Ectodermal cell (in vitro differentiated cells): ENCODE measurements around the gene ANKRA2.

Experiments
- H3K27ac ChIP-seq: 2 replicates; pipeline ENCODE4 v1.7.0; 2013; ENCODE audit warnings: mild to moderate bottlenecking, low read depth, low read length; ENCODE audit not compliant: insufficient read depth, poor library complexity, severe bottlenecking
- H3K27me3 ChIP-seq: 2 replicates; pipeline ENCODE4 v1.7.0; 2013; ENCODE audit warnings: mild to moderate bottlenecking, low read length; ENCODE audit not compliant: insufficient read depth, control insufficient read depth, poor library complexity, severe bottlenecking
- H3K36me3 ChIP-seq: one replicate; pipeline ENCODE4 v1.7.0; 2013; ENCODE audit warnings: low read length; ENCODE audit not compliant: control insufficient read depth, insufficient read depth
- H3K4me1 ChIP-seq: one replicate; pipeline ENCODE4 v1.7.0; 2013; ENCODE audit warnings: low read length; ENCODE audit not compliant: control insufficient read depth, insufficient read depth
- H3K4me3 ChIP-seq: 2 replicates; pipeline ENCODE4 v1.7.0; 2013; ENCODE audit warnings: low read depth, low read length, control low read depth; ENCODE audit not compliant: insufficient read depth
- H3K9me3 ChIP-seq: 2 replicates; pipeline ENCODE4 v1.7.0; 2013; ENCODE audit warnings: mild to moderate bottlenecking, low read length, moderate library complexity; ENCODE audit not compliant: control insufficient read depth
- WGBS, 2 experiments: methylation state at CpG; one replicate each; pipeline ENCODE4 v1.1.7; 2013; ENCODE audit warnings: missing lambda C conversion rate in 2 of 2; 5-methylcytosine and 5-hydroxymethylcytosine counted together

Gene ANKRA2

DNA sequence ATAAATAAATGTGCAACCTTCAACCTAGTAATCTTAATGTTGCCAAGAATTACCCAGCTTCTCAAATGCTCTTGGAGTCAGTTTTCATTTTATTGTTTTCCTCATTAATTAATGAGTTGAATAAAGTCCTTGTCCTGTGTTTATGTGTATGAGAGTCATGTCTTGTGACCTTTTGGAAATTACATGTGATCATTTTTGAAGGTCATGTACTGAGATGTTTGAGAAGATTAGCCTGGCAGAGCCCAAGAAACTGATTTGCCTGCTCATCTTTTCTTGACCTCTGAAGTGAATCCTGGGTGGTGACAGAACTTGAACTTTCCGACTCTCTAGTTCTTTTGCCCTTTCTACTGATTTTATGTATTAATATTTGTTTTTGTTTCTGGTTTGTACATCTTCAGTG lies 15.4 kb downstream of the ANKRA2 start:
- H3K4me1 ChIP-seq: no peaks in the 10 kb centered on the region
- no peaks in the 10 kb centered on the region for H3K9me3 ChIP-seq
- no peak overlapping the region for H3K4me3 ChIP-seq
- H3K27ac ChIP-seq: no peak overlapping the region
- no peaks in the 10 kb centered on the region for H3K27me3 ChIP-seq
- H3K36me3 ChIP-seq: peaks cover 12% of the 10 kb centered on the region
- 82 to 100% methylated on average over 1 of the region's 1 CpG for WGBS, 2 experiments

DNA sequence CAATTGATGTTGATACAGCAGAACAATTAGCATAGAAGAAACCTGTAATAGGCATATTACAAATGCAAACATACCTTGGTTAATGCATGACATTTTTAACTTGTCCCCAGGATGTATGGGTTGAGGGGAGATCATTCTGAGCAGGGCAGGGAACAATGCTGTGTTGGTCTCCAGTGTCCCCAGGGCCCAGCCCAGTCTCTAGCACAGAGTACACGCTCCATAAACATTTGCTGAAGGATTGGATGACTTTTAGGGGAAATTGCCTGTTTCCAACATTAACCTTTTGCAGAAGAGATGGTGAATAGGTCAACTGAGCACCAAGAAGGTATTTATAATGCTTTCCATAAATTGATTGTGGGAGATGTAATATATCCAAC lies 20.0 kb downstream of the ANKRA2 start:
- Histone ChIP-seq H3K27ac (no peak overlapping the region), H3K4me1 (no peaks in the 10 kb centered on the region), H3K36me3 (no peaks in the 10 kb centered on the region), H3K4me3 (no peak overlapping the region), H3K27me3 (no peaks in the 10 kb centered on the region), H3K9me3 (no peaks in the 10 kb centered on the region)
- WGBS, 2 experiments: 93 to 95% methylated on average over 1 of the region's 1 CpG

DNA sequence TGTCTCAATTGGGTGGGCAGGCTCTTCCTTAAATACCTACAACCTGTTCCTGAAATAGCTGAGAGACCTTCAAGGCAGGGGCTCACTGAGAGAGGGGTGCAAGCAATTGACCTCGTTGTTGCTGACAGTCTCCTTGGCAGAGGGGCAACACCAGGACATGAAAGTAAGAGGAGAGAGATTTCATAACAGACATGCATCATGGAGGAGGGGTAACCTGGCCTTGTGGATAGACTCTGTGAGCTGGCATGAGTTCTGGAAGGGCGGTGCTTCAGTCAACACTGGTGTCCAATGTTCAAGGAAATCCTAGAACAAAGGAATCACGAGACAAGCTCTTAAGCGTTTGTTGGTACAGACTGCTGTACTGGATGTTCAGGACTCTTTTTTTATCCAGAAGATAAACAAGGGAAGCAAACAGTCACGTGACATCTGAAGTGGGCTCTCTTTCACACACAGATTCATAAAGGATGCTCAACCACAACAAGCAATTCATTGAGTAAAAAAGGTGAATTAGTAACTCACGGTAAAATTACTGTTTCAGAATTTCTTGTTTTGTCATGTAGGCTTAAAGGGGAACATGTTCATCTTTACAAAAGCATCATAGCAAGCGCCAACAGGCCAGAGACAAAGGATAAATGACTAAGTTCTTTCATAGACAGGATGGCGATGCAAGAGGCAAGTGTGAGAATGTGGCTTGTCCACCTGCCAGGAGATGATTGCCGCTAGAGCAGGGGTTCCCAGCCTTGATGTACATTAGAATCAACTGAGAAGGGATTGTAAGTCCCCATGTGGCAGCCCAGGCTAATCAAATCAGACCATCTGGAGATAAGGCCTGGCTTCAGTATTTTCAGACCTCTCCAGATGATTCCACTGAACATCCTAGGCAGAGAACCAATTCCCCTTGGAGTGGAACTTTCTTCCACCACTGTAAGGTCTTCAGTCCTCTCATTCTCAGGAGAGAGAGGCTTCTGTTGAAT lies 20.7 kb downstream of the ANKRA2 start:
- H3K4me3 ChIP-seq: no peak overlapping the region
- H3K36me3 ChIP-seq: no peaks in the 10 kb centered on the region
- no peaks in the 10 kb centered on the region for H3K4me1 ChIP-seq
- H3K27me3 ChIP-seq: no peaks in the 10 kb centered on the region
- 93 to 94% methylated on average over 9 of the region's 9 CpGs for WGBS, 2 experiments
- no peak overlapping the region for H3K27ac ChIP-seq
- no peaks in the 10 kb centered on the region for H3K9me3 ChIP-seq

DNA sequence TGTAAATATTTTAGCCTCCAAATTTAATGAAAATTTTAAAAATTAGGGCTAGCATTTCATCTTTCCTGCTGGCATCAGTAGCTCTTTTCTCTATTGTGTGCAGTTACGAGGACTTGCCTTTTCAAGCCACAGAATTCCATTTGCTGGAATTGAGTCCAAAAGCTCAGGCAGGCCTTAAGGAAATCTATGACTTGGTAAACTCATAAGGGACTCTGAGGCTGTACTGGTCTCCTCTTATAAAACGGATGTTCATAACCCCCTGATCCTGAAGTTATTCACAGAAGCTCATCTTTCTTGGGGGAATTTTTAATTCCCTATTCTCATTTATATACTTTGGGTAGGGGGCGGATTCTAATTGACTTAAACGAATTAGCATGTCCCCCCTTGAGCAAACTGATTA lies 23.4 kb downstream of the ANKRA2 start:
- Histone ChIP-seq H3K27me3 (no peaks in the 10 kb centered on the region), H3K4me3 (no peak overlapping the region), H3K36me3 (no peaks in the 10 kb centered on the region), H3K9me3 (no peaks in the 10 kb centered on the region), H3K4me1 (no peaks in the 10 kb centered on the region), H3K27ac (no peak overlapping the region)
- 86 to 89% methylated on average over 3 to 4 of the region's 4 CpGs for WGBS, 2 experiments

DNA sequence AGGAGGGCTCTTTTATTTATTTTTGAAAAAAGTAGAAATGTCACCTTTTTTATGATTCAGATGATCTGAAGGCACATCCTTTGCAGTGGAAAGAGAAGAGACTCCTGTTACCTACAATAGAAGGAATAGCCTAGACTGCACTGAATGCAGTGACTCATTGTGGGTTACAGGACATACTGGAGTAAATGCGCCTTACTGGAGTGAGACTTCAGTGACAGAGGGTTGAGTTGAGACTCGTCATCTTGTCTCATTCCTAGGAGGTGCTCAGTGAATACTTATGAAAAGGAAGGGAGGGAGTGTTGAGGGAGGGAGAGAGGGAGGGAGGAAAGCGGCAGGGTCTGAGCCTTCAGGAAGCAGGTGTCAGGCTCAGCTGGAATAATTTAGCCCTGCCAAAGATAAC lies 25.2 kb downstream of the ANKRA2 start:
- Histone ChIP-seq H3K9me3 (no peaks in the 10 kb centered on the region), H3K36me3 (no peaks in the 10 kb centered on the region), H3K27me3 (no peaks in the 10 kb centered on the region), H3K4me1 (no peaks in the 10 kb centered on the region), H3K4me3 (no peak overlapping the region), H3K27ac (no peak overlapping the region)
- 73 to 78% methylated on average over 3 of the region's 3 CpGs for WGBS, 2 experiments

DNA sequence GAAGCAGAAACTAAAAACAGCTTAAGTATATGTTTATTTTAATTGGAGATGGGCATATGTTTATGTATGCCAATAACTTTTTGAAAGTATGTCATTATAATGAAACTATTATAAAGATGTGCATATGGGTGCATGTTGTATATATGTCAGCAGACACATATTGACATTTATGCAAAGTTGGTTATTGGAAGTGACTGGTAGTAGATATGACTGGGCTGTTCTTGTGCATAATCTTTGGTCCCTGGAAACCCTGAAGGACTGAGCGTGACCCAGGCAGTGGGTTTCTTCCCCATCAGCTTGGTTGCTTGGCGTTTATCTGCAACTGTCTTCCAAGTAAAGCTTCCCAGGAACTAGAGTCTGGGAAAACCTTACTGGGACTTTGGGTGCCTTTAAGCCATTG lies 25.7 kb downstream of the ANKRA2 start:
- 89 to 90% methylated on average over 2 of the region's 2 CpGs for WGBS, 2 experiments
- Histone ChIP-seq H3K36me3 (no peaks in the 10 kb centered on the region), H3K4me1 (no peaks in the 10 kb centered on the region), H3K4me3 (no peak overlapping the region), H3K27me3 (no peaks in the 10 kb centered on the region), H3K27ac (no peak overlapping the region), H3K9me3 (no peaks in the 10 kb centered on the region)

DNA sequence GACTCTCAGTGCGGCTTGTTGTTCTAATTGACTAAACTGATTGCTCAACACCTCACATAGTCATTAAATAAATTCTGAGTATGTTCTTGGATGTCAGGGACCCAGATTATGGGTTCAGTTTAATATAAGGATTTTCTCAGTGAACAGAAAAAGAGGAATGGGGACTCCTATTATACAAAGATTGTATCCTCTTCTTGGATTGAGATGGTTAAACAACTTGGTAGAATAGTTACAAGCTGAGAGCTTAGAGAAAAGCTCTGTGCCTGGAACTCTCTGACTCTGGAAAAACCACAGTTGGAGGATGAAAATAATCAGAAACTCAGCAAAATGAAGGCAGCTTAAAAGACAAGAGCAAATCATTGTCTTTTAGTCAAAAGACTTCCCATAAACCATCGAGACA lies 30.5 kb downstream of the ANKRA2 start:
- Histone ChIP-seq H3K4me1 (no peaks in the 10 kb centered on the region), H3K27ac (no peak overlapping the region), H3K36me3 (no peaks in the 10 kb centered on the region), H3K4me3 (no peak overlapping the region), H3K9me3 (no peaks in the 10 kb centered on the region), H3K27me3 (no peaks in the 10 kb centered on the region)
- 90 to 91% methylated on average over 2 of the region's 2 CpGs for WGBS, 2 experiments

DNA sequence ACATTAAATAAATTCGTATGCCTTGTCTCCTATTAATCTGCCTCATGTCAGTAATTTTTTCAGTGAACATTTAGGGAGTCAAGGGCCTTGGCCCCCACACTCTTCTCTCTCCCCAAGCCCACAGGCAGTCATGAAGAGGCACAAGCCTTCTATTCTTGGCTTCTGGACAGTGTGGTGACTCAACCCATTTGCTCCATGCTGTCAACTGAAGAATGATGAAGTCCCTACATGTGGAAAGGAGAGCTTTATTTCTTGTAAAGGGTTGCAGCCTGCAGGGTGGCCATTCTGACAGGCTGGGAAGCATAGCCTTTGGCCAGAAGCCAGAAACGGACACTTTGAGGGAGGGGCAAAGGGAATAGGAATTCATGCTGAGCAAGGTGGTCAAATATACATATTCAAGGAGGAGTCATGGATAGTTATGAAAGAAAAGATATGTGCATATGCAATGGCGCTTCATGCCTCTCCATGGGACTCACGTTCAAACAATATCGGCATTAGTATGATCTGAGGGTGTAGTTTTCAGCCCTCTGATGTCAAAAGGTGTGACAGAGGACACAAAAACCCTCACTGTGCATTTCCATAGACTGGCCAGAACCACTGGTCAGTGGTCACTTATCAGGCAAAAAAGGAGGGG lies 31.3 kb downstream of the ANKRA2 start:
- Histone ChIP-seq H3K36me3 (no peaks in the 10 kb centered on the region), H3K4me3 (no peak overlapping the region), H3K4me1 (no peaks in the 10 kb centered on the region), H3K27ac (no peak overlapping the region), H3K27me3 (no peaks in the 10 kb centered on the region), H3K9me3 (no peaks in the 10 kb centered on the region)
- WGBS, 2 experiments: 84 to 92% methylated on average over 5 of the region's 5 CpGs

DNA sequence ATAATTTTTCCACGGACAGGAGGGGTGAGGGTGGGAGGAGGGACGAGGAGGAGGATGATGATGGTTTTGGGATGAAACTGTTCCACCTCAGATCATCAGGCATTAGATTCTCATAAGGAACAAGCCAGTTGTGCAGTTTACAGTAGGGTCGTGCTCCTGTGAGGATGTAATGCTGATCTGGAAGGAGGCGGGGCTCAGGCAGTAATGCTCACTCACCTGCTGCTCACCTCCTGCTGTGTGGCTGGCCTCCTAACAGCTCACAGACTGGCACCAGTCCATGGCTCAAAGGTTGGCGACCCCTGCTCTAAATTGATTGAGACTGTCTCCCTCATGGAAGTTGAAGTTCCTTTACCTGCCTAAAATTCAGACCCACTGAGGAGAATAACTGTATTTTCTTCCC lies 33.2 kb downstream of the ANKRA2 start:
- Histone ChIP-seq H3K4me3 (no peak overlapping the region), H3K27ac (no peak overlapping the region), H3K27me3 (no peaks in the 10 kb centered on the region), H3K36me3 (no peaks in the 10 kb centered on the region), H3K9me3 (no peaks in the 10 kb centered on the region), H3K4me1 (no peaks in the 10 kb centered on the region)
- 90% methylated on average over 5 of the region's 5 CpGs for WGBS, 2 experiments

DNA sequence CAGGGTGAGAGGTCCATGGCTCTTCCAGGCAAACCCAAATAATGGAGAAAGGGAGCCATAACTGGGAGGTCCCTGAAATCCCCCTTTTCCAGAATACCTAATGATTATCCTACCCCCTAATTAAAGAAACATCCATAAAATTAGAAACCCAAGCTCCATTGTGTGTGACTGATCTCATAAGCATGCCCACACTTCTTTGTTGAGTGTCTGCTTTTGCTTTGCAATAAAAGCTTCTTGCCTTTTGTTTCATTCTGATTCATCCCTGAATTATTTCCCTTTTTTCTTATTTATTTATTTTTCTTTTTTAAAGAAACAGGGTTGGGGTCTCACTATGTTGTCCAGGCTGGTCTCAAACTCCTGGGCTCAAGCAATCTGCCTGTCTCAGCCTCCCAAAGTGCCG lies 34.1 kb downstream of the ANKRA2 start:
- Histone ChIP-seq H3K27ac (no peak overlapping the region), H3K9me3 (no peaks in the 10 kb centered on the region), H3K36me3 (no peaks in the 10 kb centered on the region), H3K27me3 (no peaks in the 10 kb centered on the region), H3K4me1 (no peaks in the 10 kb centered on the region), H3K4me3 (no peak overlapping the region)
- 91 to 93% methylated on average over 1 of the region's 1 CpG for WGBS, 2 experiments
